Natural killer cell (primary cell): ENCODE measurements around the gene GALNT16. TPM values are rescaled to one million over a fixed set of nuclear protein-coding genes. Genes with fewer than 3 reads are reported as not detected.

Experiments
- ATAC-seq, 3 donors: fragments of 150-1000 bp in 2 of 3; fragments of 200-7000 bp in 1 of 3; cut with Tn5 transposase; 1 replicate in 1 of 3; 2 replicates in 2 of 3; pipeline ENCODE4 v1.10.0; 2021; ENCODE audit warnings: mild to moderate bottlenecking in 2 of 3, moderate library complexity in 2 of 3
- DNase-seq, 2 donors: peaks; one replicate each; pipeline versions ENCODE4 v3.0.0 to v3.0.0-alpha.2; 2013 to 2021; ENCODE audit warnings: mixed read lengths in 1 of 2
- H3K27ac ChIP-seq: one replicate; pipeline ENCODE4 v1.5.1; 2013; ENCODE audit warnings: mild to moderate bottlenecking, low read length
- H3K27me3 ChIP-seq: one replicate; pipeline ENCODE4 v1.6.1; 2013; ENCODE audit warnings: low read length; ENCODE audit not compliant: control insufficient read depth, insufficient read depth
- H3K36me3 ChIP-seq: one replicate; pipeline ENCODE4 v1.6.1; 2013; ENCODE audit warnings: low read length; ENCODE audit not compliant: control insufficient read depth, insufficient read depth
- H3K4me1 ChIP-seq: one replicate; pipeline ENCODE4 v1.6.1; 2013; ENCODE audit warnings: low read length; ENCODE audit not compliant: control insufficient read depth, insufficient read depth
- H3K4me3 ChIP-seq: one replicate; pipeline ENCODE4 v1.5.1; 2013; ENCODE audit warnings: low read length
- H3K9me3 ChIP-seq: one replicate; pipeline ENCODE4 v1.6.1; 2013; ENCODE audit warnings: low read length; ENCODE audit not compliant: control insufficient read depth, insufficient read depth
- H3K27ac Mint-ChIP-seq, 2 donors: one replicate each; pipeline ENCODE4 v1.8.0; 2022; ENCODE audit warnings: mild to moderate bottlenecking in 2 of 2, mixed read lengths in 2 of 2, moderate library complexity in 1 of 2
- H3K27me3 Mint-ChIP-seq, 2 donors: one replicate each; pipeline ENCODE4 v1.8.0; 2022; ENCODE audit warnings: low read depth in 2 of 2, mixed read lengths in 2 of 2
- H3K36me3 Mint-ChIP-seq: one replicate; pipeline ENCODE4 v1.8.0; 2022; ENCODE audit warnings: mixed read lengths
- H3K4me1 Mint-ChIP-seq, 2 donors: one replicate each; pipeline ENCODE4 v1.8.0; 2022; ENCODE audit warnings: mixed read lengths in 2 of 2
- H3K4me3 Mint-ChIP-seq: one replicate; pipeline ENCODE4 v1.8.0; 2022; ENCODE audit warnings: mild to moderate bottlenecking, moderate library complexity, mixed read lengths
- H3K9me3 Mint-ChIP-seq, 2 donors: one replicate each; pipeline ENCODE4 v1.8.0; 2022; ENCODE audit warnings: mixed read lengths in 2 of 2
- CTCF ChIP-seq: fragments of 200-600 bp; IDR thresholded peaks from one replicate; pipeline ENCODE4 v1.8.0; 2022; ENCODE audit warnings: antibody characterized with exemption
- WGBS: methylation state at CpG from one replicate; pipeline ENCODE4 v1.1.7; 2013; ENCODE audit warnings: missing lambda C conversion rate; ENCODE audit not compliant: insufficient coverage; 5-methylcytosine and 5-hydroxymethylcytosine counted together
- intact Hi-C: fragments of 100-400 bp; cut with micrococcal nuclease; formaldehyde crosslinking; loops from one replicate; pipeline ENCODE4 v1.14.2; 2022
- total RNA-seq, 4 donors: library from RNA; stranded (reverse); fragments of 120-200 nt in 1 of 4; gene quantifications; one replicate each; pipeline versions ENCODE4 v1.2.3 to v1.2.4, GENCODE V29; 2013 to 2022

Gene GALNT16
- total RNA-seq, 3 donors from 2014 or later (not counting 1 experiment from before 2014, with no cell fraction given) = not detected

- H3K4me1 ChIP-seq = peaks cover 9% of the 10 kb centered on the region
- no peak overlapping the region for H3K4me3 ChIP-seq
- H3K27me3 Mint-ChIP-seq = peaks cover 38 to 43% of the 10 kb centered on the region in 2 donors
- no peak overlapping the region for H3K4me3 Mint-ChIP-seq
- ATAC-seq (no peak), DNase-seq (no peak)
- H3K27ac ChIP-seq = no peak overlapping the region
- no peaks in the 10 kb centered on the region for H3K36me3 Mint-ChIP-seq
- no peak for TF ChIP-seq CTCF
- peaks cover 0 to 5% of the 10 kb centered on the region in 2 donors for H3K4me1 Mint-ChIP-seq
- H3K27me3 ChIP-seq = peaks cover 29% of the 10 kb centered on the region
- H3K27ac Mint-ChIP-seq = no peak overlapping the region
- no peaks in the 10 kb centered on the region for H3K9me3 ChIP-seq
- H3K36me3 ChIP-seq = no peaks in the 10 kb centered on the region
- WGBS = 46% methylated on average over 5 of the region's 5 CpGs
- H3K9me3 Mint-ChIP-seq = no peaks in the 10 kb centered on the region
- intact Hi-C loops = no loop called here
Observed at GRCh38 chr14:69261761-69262331, 1.9 kb downstream of the GALNT16 start.

- no peaks in the 10 kb centered on the region for H3K36me3 ChIP-seq
- no peak overlapping the region for H3K4me3 ChIP-seq
- DNase-seq = no peak
- ATAC-seq = no peak
- H3K4me3 Mint-ChIP-seq = no peak overlapping the region
- H3K36me3 Mint-ChIP-seq = no peaks in the 10 kb centered on the region
- intact Hi-C loops = no loop called here
- no peak overlapping the region for H3K27ac Mint-ChIP-seq
- H3K27me3 Mint-ChIP-seq = peaks cover 38 to 43% of the 10 kb centered on the region in 2 donors
- no peak overlapping the region for H3K27ac ChIP-seq
- no peak for TF ChIP-seq CTCF
- no peaks in the 10 kb centered on the region for H3K9me3 ChIP-seq
- H3K4me1 Mint-ChIP-seq = peaks cover 0 to 5% of the 10 kb centered on the region in 2 donors
- H3K9me3 Mint-ChIP-seq = no peaks in the 10 kb centered on the region
- H3K4me1 ChIP-seq = peaks cover 9% of the 10 kb centered on the region
- H3K27me3 ChIP-seq = peaks cover 29% of the 10 kb centered on the region
- WGBS = 77% methylated on average over 3 of the region's 3 CpGs
Observed at GRCh38 chr14:69262516-69262915, 2.6 kb downstream of the GALNT16 start.

GRCh38 chr14:69263364-69263763 lies 3.4 kb downstream of the GALNT16 start:
- Histone ChIP-seq H3K9me3 (no peaks in the 10 kb centered on the region), H3K36me3 (no peaks in the 10 kb centered on the region), H3K27me3 (peaks cover 22% of the 10 kb centered on the region), H3K4me1 (peaks cover 9% of the 10 kb centered on the region), H3K27ac (no peak overlapping the region), H3K4me3 (no peak overlapping the region)
- no peaks in the 10 kb centered on the region for H3K36me3 Mint-ChIP-seq
- H3K27ac Mint-ChIP-seq = no peak overlapping the region
- intact Hi-C loops = no loop called here
- peaks cover 34 to 38% of the 10 kb centered on the region in 2 donors for H3K27me3 Mint-ChIP-seq
- WGBS = 83% methylated on average over 6 of the region's 6 CpGs
- DNase-seq (no peak), ATAC-seq (no peak)
- no peaks in the 10 kb centered on the region for H3K9me3 Mint-ChIP-seq
- H3K4me3 Mint-ChIP-seq = no peak overlapping the region
- peaks cover 0 to 5% of the 10 kb centered on the region in 2 donors for H3K4me1 Mint-ChIP-seq
- TF ChIP-seq CTCF = no peak

- 81% methylated on average over 8 of the region's 8 CpGs for WGBS
- Histone ChIP-seq H3K27me3 (peaks cover 20% of the 10 kb centered on the region), H3K36me3 (no peaks in the 10 kb centered on the region), H3K27ac (no peak overlapping the region), H3K4me1 (peaks cover 9% of the 10 kb centered on the region), H3K9me3 (no peaks in the 10 kb centered on the region), H3K4me3 (no peak overlapping the region)
- ATAC-seq = no peak
- H3K36me3 Mint-ChIP-seq = no peaks in the 10 kb centered on the region
- no peak overlapping the region for H3K4me3 Mint-ChIP-seq
- DNase-seq = no peak
- peaks cover 0 to 5% of the 10 kb centered on the region in 2 donors for H3K4me1 Mint-ChIP-seq
- intact Hi-C loops = no loop called here
- no peak for TF ChIP-seq CTCF
- H3K27ac Mint-ChIP-seq = no peak overlapping the region
- H3K9me3 Mint-ChIP-seq = no peaks in the 10 kb centered on the region
- peaks cover 29 to 34% of the 10 kb centered on the region in 2 donors for H3K27me3 Mint-ChIP-seq
Observed at GRCh38 chr14:69263771-69264170, 3.8 kb downstream of the GALNT16 start.
